DMS153 treated with DMSO at 0.1 percent for 48 hours (cell line): ENCODE measurements around the gene TBC1D20.
A peak's percentile ranks its signal among the peaks of the same experiment; 100 is the strongest.
"Not testable (repeated sequence)": the region's sequence is repeated elsewhere in the genome, so short reads cannot be mapped to it uniquely, and the experiment has no call there.

Experiments used
- DNase-seq: peaks from one replicate; lab custom pipeline; 2025; ENCODE audit not compliant: unreplicated experiment; lab: John Stamatoyannopoulos, UW

Gene TBC1D20

DNA sequence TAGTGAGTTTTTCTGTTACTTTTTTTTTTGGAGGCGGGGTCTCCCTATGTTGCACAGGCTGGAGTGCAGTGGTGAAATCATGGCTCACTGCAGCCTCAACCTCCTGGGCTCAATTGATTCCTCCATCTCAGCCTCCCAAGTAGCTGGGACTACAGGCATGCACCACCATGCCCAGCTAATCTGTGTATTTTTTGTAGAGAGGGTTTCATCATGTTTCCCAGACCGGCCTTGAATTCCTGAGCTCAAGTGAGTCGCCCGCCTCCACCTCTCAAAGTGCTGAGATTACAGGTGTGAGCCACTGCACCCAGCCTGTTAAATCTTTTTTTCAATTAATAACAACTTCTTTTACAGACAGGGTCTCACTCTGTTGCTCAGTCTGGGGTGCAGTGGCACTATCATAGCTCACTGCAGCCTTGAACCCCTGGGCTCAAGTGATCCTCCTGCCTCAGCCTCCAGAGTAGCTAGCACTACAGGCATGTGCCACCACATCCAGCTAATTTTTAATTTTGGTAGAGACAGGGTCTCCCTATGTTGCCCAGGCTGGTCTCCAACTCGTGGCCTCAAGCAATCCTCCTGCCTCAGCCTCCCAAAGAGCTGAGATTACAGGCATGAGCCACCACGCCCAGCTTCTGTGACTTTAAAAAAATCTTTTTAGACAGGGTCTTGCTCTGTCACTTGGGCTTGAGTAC, 14.4 kb upstream of the TBC1D20 start:
- DNase-seq = not testable (repeated sequence)

DNA sequence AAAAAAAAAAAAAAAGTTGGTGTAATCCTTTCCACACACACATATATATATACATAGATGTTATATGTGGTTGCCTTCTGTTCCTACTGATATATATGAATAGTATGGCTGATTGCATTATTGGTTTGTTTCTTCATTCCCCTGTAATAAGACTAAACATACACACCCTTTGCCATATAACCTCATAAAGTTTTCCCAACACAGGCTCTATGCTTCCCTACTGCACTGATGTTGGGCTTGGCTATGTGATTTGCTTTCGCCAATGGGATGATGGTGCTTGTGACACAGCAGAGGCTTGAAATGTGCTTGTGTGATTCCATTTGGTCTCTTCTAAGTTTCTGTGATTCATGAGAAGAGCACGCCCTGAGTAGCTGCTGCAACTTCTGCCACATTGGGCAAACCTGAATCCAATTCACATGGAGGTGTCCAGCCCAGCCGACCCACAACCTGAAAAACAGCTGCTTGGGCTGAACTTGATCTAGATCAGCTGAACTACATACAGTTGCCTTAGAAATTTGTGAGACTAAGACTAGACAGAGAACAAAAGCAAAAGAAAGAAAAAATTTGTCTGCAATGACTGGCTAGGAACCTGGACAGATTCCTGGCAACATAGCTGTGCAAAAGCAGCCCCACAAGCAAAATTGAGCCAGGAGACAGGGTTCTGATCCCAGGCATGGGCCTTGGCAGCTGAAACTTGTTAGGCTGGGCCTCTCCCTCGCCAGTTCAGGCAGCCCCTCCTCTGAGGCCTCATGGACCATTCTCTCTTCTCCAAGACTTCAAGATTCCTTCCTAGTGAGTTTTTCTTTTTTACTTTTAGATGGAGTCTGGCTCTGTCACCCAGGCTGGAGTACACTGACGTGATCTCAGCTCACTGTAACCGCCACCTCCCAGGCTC, 13.4 kb upstream of the TBC1D20 start:
- no peak for DNase-seq

DNA sequence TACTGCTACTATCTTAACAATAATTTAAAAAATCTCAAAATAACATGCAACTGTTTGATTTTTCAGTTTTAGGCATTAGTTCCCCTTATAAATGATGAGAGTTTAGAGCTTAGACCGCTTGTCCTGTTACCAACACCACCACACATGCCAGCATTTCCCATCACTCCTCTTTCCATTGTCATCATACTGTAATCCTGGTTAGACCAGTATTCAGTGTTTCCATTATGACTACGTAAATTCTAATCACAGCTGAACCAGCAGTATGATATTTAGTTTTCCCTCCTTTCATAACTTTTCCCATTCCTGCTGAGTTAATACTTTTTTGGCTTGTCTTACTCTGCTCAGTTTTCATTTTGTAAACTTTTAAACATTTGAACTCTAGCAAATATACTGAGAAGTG, 12.2 kb upstream of the TBC1D20 start:
- DNase-seq = no peak

DNA sequence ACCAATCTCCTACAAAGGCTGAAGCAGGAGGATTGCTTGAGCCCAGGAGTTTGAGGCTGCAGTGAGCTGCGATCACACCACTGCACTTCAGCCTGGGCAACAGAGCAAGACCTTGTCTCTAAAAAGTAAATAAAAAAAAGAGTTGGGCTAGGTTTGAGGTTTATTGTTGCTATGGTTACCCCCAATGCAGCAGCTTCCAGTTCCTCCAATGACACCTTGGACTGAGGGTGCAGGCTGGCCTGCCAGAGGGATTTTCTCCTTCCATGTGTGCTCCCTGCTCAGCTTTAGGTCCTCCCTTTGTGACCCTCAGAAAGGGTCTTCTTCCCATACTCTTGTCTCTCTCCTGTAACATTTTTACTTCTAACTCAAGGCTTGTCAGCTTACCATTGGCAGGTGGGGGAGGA, 10.6 kb upstream of the TBC1D20 start:
- DNase-seq = no peak

DNA sequence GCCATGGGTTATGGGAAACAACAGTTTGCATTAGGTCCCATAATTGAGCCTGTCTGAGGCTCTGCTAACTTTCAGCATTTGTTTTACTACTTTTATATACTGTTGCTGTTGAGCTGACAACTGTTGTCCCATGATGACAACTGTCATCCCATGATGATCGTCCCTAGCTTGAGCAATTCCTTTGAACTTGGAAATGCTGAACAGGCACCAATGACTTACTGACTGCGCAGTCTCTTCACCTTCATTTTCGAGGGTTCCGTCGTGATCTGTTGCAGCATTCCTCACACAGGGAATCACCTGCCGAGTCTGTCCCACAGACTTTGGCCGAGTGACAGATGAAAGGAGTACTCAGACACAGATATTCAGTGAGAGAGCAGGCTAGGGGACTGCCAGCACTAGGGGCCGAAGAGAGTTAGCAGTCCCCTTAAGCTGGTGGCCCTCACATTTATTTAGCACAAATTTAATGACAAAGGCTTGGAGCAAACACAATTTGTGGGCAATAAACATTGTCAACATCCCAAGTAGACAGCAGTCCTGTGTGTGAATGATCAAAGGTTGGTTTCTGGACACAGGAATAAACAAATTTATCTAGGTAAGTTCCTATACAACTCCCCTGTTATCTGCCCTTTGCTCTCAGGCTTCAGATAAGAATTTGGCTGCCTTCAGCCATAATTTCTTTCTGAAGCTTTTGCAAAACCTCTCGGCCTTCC, 10.0 kb upstream of the TBC1D20 start:
- no peak for DNase-seq

DNA sequence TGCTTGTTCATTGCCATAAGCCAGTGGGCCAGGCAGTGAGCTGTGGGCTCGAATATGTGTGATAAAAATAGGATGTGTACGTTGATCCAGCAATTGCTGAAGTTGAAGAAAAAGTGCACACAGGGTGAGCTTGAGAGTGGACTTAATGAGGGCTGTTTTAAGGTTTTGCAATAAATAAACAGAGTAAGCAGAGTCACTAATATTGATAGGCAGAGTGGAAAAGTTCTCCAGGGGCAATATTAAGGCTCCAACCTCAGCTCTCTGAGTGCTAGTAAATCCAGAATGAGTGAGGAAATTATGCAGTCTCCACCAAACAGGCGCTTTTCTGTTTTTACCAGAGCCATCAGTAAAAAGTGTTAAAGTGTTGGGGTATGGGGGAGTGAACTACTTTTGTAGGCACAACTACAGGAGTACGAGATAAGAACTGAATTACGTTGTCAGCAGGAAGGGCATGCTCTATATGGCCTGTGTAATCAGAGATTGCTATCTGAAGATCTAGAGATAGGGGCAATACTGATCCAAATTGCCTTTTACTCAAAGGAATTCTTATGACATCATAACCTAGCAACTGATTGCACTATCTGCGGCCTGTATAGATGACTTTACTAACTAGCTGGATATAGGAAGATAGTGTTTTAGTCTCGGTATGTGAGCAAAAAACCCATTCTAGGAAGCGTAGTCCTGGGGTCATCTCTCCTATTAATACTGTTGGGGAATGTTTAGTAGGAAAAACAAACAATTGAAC, 7.6 kb upstream of the TBC1D20 start:
- DNase-seq = no peak

DNA sequence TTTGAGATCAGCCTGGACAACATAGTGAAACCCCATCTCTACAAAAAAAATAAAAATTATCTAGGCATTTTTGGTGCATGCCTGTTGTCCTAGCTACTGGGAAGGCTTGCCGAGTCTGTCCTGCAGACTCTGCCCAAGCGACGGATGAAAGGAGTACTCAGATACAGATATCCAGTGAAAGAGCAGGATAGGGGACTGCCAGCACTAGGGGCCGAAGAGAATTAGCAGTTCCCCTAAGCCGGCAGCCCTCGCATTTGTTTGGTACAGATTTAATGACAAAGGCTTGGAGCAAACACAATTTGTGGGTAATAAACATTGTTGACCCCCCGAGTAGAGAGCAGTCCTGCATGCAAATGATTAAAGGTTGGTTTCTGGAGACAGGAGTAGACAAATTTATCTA, 5.4 kb upstream of the TBC1D20 start:
- no peak for DNase-seq

DNA sequence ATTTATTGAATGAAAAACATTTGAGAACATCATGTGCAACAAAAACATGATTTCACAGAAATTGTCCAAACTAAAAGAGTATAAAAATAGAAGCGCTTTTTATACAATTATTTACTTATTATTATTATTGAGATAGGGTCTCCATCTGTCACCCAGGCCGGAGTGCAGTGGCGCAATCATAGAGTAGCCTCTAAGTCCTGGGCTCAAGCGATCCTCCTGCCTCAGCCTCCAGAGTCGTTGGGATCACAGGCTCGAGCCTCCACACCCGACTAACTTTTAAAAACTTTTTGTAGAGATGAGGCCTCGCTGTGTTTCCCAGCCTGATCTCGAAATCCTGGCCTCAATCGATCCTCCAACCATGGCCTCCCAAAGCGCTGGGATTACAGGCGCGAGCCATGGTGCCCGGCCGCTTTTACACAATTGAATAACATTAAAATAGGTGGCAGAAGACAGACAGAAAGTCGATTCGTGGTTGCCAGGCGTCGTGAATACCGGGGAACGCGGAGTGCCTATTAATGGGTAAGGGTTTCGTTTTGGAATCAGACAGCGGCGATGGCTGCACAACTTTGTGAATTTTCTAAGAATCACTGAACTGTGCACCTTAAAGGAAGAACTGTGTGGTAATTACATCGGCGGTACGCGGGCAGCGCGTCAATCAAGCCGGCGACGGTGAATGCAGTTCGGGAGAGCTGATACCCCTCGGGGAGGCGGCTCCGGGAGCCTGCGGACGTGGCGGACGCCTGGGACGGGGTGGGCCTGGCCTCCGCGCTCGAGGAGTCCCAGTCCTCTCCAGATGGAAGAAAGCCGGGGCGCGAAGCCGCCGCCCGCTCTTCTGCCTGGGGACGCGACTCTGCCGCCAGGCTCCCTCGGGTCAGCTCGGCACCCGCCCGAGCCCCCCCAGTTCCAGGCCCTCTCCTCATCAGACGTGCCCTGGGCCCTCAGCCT, 807 bp downstream of the TBC1D20 start:
- DNase-seq = peak; percentile 24

DNA sequence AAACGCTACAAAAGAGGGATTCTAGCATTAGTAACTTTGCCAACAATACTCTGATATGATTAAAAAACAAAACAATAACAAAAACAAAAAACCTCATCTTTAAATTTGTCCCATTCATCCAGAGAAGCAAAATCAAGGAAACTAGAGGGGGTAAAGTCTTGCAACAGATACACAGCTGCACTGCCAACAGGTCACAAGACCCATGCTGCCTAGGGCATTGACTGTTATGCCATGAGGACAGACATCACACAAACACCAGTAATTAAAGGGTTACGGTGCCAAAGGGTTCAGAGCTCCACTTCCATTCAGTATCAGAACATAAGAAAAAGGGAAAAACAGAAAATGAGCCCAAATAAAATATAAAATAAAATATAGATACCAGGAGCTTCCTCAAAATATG, 1.6 kb downstream of the TBC1D20 start:
- no peak for DNase-seq

DNA sequence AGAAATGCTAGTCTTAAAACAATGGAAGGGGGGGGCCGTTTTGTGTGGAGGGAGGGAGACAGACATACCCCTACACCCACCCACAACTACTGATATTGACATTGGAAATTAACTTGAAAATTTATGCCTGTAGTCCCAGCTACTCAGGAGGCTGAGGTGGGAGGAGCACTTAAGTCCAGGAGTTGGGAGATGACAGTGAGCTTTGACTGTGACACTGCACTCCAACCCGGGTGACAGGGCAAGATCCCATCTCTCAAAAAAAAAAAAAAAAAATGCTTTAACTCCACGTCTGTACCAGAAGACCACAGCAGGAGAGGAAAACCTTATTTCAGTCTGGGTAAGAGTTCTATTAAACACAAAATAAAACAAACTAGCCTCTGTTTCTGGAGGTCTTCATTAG, 2.2 kb downstream of the TBC1D20 start:
- no peak for DNase-seq

DNA sequence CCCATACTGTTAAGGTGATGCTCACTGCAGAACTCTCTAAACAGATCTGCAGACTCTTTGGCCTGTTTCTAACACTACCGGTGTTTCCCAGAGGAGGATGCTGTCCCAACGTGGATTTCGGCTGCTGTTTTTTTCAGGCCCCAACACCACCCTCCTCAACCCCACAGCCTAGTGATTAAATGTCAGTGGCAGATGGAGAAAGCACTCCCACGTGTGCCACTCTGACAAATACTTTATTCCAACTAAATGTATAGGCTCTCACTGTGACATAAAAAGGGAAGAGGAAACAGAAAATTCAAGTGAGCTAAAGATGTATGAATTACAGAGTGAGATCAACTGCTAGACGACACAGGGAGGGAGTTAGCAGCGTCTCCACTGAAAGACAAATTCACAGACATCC, 3.6 kb downstream of the TBC1D20 start:
- DNase-seq = no peak

DNA sequence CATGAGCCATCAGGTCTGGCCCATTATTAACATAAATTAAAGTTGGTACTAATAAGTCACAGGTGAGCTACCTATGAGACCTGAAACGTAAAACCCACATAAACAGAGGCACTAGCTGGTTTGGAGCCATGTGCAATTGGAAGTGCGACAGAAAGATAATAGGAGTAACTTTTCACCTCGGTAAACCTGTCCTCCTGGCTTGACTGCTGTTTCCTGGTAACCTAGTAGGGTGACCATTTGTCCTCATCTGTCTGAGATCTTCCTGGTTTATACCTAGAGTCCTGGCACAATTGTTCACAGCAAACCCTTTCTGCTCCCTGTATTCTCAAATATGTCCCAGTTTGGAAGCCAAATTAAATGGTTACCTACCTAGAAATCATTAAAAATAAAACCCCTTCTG, 7.4 kb downstream of the TBC1D20 start:
- DNase-seq = no peak

DNA sequence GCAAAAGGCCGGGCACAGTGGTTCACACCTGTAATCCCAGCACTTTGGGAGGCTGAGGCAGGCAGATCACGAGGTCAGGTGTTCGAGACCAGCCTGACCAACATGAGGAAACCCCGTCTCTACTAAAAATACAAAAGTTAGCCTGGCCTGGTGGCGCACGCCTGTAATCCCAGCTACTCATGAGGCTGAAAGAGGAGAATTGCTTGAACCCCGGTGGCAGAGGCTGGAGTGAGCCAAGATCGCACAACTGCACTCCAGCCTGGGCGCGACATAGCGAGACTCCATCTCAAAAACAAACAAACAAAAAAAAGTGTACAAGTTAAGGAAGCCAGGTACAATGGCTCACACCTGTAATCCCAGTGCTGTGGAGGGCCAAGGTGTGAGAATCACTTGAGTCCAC, 10.3 kb downstream of the TBC1D20 start:
- not testable (repeated sequence) for DNase-seq

DNA sequence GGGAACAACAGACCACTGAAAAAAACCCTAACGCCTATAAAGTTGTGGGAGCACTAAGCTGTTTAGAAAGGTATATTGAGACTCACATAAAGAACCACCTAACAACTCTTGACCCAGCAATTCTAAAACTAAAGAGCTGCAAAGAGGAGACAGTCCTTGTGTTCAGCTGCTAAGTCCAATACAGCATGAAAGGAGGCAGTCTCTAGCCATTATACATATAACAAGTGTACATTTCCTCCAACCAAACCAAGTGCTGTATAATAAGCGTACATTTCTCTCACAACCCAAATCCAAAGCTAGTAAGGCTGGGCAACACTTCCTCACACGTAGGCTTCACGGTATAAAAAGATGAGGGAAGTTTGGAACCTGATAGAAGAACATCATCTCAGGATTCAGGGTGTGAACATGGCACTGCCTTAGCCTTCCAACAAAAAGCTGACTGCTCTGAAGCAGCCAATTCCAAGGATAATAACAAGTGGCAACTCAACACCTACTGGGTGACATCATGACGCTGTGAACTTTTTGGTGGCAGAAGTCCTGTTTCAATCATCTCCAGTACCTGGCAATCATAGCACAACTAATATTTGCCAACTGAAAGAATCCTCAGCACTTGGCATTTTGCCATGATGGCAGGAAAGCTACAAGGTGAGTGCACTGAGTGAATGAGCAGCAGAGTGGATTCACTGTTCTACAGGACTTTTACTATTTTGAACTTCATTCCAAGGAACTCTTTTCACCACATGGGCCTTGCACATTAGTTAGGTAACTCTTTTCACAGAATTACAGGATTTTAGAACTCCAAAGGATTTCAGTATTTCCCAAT, 16.6 kb downstream of the TBC1D20 start:
- DNase-seq = no peak

DNA sequence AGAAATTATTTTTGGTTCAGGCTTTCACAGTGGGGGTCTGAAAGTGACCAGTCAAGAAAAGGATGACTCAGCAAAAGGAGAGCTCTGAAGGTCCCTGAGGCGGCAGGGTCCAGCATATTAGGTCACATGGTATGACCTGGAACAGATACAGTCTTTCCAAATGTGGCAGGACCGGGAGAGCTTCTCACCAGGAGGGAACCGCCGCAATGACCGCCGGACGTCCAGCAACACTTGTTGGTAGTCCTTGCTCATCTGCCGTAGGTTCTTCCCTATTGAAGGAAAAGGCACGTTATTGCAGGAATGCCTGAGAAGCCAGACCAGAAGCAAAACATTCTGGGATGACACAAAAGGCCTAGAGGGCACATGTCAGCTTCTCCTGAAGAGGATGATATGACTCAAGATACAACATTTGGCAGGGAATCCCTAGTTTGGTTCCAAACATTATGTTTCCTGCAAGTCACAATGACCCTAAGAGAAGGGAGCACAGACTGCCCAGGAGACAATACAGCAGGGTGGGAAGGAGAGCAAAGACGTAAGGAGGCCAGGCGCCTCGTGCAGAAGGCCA, 17.4 kb downstream of the TBC1D20 start:
- no peak for DNase-seq

DNA sequence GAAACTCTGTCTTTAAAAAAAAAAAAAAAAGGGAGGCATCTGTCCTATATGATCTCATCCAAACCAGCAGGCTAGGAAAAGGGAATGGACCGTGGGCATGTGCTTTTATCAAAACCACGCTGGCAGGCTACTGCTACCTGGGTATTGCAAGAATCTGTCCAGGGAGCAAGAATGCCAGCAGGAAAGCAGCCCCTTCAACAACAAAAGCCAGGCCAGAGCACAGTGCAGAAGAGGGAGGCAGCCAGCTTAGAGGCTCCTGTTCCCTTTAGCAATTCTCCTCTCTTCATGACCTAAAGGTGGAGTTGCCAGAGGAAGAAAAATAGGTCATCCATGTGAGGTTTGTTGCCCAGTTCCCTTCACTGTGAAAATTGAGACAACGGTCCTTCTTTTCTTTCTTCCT, 18.2 kb downstream of the TBC1D20 start:
- no peak for DNase-seq

DNA sequence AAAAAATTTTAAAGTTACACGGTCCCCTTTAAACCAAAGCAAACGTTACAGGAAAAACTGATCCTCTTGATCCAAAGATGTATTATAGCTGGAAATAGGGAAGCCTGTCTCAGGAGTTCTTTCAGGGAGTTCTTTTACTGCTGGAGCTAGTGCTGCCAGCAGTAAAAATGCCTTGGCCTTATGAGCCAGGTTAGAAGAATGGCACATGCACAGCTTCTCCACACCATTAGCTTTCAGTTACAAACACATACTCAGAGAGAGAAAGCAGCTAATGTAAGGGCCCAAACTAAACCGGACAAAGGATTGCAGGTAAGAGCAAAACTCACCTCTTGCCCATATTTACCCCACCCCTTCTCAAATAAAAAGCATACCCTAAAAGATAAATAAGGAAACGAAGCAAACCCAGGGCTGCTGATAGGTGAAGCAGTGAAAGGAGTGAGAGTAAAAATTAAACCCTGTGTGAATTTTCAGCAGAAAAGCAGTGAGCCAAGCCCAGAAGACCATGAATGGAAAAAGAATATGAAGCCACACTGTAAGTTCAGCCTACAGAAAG, 19.0 kb downstream of the TBC1D20 start:
- DNase-seq = no peak

DNA sequence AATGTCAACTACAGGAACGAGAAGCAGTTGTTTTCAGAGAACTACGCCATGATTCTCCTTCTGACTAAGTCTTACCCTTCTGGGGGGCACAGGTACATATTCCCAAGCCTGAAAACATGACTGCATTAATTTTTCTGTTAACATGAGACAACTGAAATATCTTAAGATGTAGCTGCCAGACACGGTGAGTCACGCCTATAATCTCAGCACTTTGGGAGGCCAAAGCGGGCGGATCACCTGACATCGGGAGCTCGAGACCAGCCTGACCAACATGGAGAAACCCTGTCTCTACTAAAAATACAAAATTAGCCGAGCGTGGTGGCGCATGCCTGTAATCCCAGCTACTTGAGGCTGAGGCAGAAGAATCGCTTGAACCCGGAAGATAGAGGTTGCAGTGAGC, 21.7 kb downstream of the TBC1D20 start:
- DNase-seq = no peak

DNA sequence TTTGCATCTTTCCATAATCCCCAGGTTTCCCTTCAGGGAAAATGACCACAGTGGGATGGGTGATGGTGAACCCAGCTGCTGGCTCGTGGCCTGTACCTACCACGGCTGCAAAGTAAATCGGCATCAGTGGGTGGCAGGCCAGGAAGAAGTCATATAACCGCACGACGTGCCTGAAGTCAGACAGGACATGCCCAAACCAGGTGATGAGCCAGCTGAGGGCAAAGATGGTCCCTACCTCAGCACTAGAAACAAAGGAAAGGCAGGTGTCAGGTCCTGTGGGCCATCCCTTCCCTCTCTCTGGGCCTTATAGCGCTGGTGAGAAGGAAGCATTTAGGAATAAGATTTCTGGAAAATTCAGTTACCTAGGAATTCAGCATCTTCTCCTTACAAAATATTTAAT, 22.2 kb downstream of the TBC1D20 start:
- no peak for DNase-seq
